GM18861 (cell line): Measurements from ENCODE around the gene ADAM33.

Experiments
- ATAC-seq: cut with Tn5 transposase; IDR thresholded peaks from one replicate; pipeline ENCODE4 v1.9.1; 2021; ENCODE audit not compliant: unreplicated experiment

ADAM33 gene

GRCh38 chr20:3647473-3647872 is 34.3 kb downstream of the ADAM33 start:
- ATAC-seq = no peak

GRCh38 chr20:3646651-3647050 is 35.2 kb downstream of the ADAM33 start:
- no peak for ATAC-seq

GRCh38 chr20:3646067-3646440 is 35.8 kb downstream of the ADAM33 start:
- no peak for ATAC-seq

GRCh38 chr20:3645309-3646066 is 36.3 kb downstream of the ADAM33 start:
- ATAC-seq = no peak

- ATAC-seq = no peak
These were observed 41.6 kb downstream of the ADAM33 start for GRCh38 chr20:3640259-3640658.

- no peak for ATAC-seq
These were observed 46.5 kb downstream of the ADAM33 start for GRCh38 chr20:3635346-3635745.

- ATAC-seq = no peak
These were observed 47.8 kb downstream of the ADAM33 start for GRCh38 chr20:3633913-3634478.

GRCh38 chr20:3632311-3633004 is 49.4 kb downstream of the ADAM33 start:
- ATAC-seq = no peak

GRCh38 chr20:3631534-3631933 is 50.3 kb downstream of the ADAM33 start:
- ATAC-seq = no peak

- ATAC-seq = no peak
These were observed 51.4 kb downstream of the ADAM33 start for GRCh38 chr20:3630429-3630828.

- ATAC-seq = no peak
These were observed 51.9 kb downstream of the ADAM33 start for GRCh38 chr20:3629893-3630292.

- ATAC-seq = no peak
These were observed 53.1 kb downstream of the ADAM33 start for GRCh38 chr20:3628502-3629314.

GRCh38 chr20:3627476-3627875 is 54.3 kb downstream of the ADAM33 start:
- ATAC-seq = no peak

GRCh38 chr20:3622406-3622805 is 59.4 kb downstream of the ADAM33 start:
- no peak for ATAC-seq

GRCh38 chr20:3621111-3621510 is 60.7 kb downstream of the ADAM33 start:
- no peak for ATAC-seq
